Thoracic aorta (tissue), 2 donors: ENCODE measurements around the gene CD177. TPM values are rescaled to one million over a fixed set of nuclear protein-coding genes. Genes with fewer than 3 reads are reported as not detected.
"Not testable (repeated sequence)": the region's sequence is repeated elsewhere in the genome, so short reads cannot be mapped to it uniquely, and the experiment has no call there.

ENCODE experiments used
- ATAC-seq: fragments of 150-250 bp; one replicate; pipeline ENCODE4 v1.8.0; 2017; ENCODE audit warnings: low read depth; ENCODE audit not compliant: insufficient number of reproducible peaks, low FRiP score
- DNase-seq: peaks from one replicate; pipeline ENCODE4 v3.0.0-alpha.2; 2020; ENCODE audit warnings: low spot score
- H3K27ac ChIP-seq, 2 donors: fragments of 200-600 bp; sonication (generic); 1 replicate in 1 of 2; 2 replicates in 1 of 2; pipeline ENCODE4 v1.5.1; 2016; ENCODE audit warnings: mild to moderate bottlenecking in 2 of 2, moderate library complexity in 2 of 2
- H3K27me3 ChIP-seq: fragments of 200-600 bp; sonication (generic); replicated peaks from 2 replicates; pipeline ENCODE4 v1.6.0; 2016; ENCODE audit warnings: mild to moderate bottlenecking; ENCODE audit not compliant: insufficient read depth
- H3K36me3 ChIP-seq: fragments of 200-600 bp; sonication (generic); one replicate; pipeline ENCODE4 v1.5.1; 2016
- H3K4me1 ChIP-seq, 2 donors: fragments of 200-600 bp; sonication (generic); 1 replicate in 1 of 2; 2 replicates in 1 of 2; pipeline versions ENCODE4 v1.5.1 to v1.6.0; 2016; ENCODE audit warnings: low read depth in 2 of 2, mild to moderate bottlenecking in 1 of 2; ENCODE audit not compliant: control insufficient read depth in 1 of 2
- H3K4me3 ChIP-seq: fragments of 200-600 bp; sonication (generic); 2 replicates; pipeline ENCODE4 v1.5.1; 2016; ENCODE audit warnings: mild to moderate bottlenecking
- H3K9me3 ChIP-seq: fragments of 200-600 bp; sonication (generic); 2 replicates; pipeline ENCODE4 v1.5.1; 2016
- CTCF ChIP-seq: fragments of 200-600 bp; sonication (generic); IDR thresholded peaks from one replicate; pipeline ENCODE4 v1.5.1; 2019; ENCODE audit warnings: antibody characterized with exemption
- total RNA-seq, 2 donors: library from RNA; depleted of rRNA; stranded (reverse); fragments of >200 nt; gene quantifications; one replicate each; pipeline versions ENCODE4 v1.1.0 to v1.2.3, GENCODE V29; 2016

The CD177 gene
- total RNA-seq, 2 donors from 2014 or later: 3.5 TPM; not detected in 1

GRCh38 chr19:43351998-43352746 is 1.3 kb upstream of the CD177 start:
- no peak overlapping the region for H3K27ac ChIP-seq
- TF ChIP-seq CTCF: no peak
- H3K4me3 ChIP-seq: no peak overlapping the region
- no peaks in the 10 kb centered on the region for H3K4me1 ChIP-seq
- DNase-seq (no peak), ATAC-seq (no peak)
- H3K9me3 ChIP-seq: no peaks in the 10 kb centered on the region
- H3K27me3 ChIP-seq: no peaks in the 10 kb centered on the region
- H3K36me3 ChIP-seq: no peaks in the 10 kb centered on the region

GRCh38 chr19:43354305-43354627 is 780 bp downstream of the CD177 start:
- no peak overlapping the region for H3K27ac ChIP-seq
- H3K27me3 ChIP-seq: no peaks in the 10 kb centered on the region
- TF ChIP-seq CTCF: no peak
- H3K9me3 ChIP-seq: no peaks in the 10 kb centered on the region
- H3K36me3 ChIP-seq: no peaks in the 10 kb centered on the region
- H3K4me3 ChIP-seq: no peak overlapping the region
- H3K4me1 ChIP-seq: no peaks in the 10 kb centered on the region
- ATAC-seq (no peak), DNase-seq (no peak)

- not testable (repeated sequence) for H3K36me3 ChIP-seq, ATAC-seq, H3K4me1 ChIP-seq, H3K4me3 ChIP-seq, DNase-seq, H3K27me3 ChIP-seq, H3K9me3 ChIP-seq, H3K27ac ChIP-seq
Measured at GRCh38 chr19:43356749-43357148, 3.3 kb downstream of the CD177 start.

GRCh38 chr19:43362179-43362578 is 8.7 kb downstream of the CD177 start:
- ATAC-seq: no peak
- no peak overlapping the region for H3K4me3 ChIP-seq

GRCh38 chr19:43362745-43363144 is 9.3 kb downstream of the CD177 start:
- no peak overlapping the region for H3K4me3 ChIP-seq
- no peaks in the 10 kb centered on the region for H3K36me3 ChIP-seq
- H3K27me3 ChIP-seq: no peaks in the 10 kb centered on the region
- H3K4me1 ChIP-seq: no peaks in the 10 kb centered on the region
- ATAC-seq: no peak
- DNase-seq: no peak
- no peak overlapping the region for H3K27ac ChIP-seq
- TF ChIP-seq CTCF: no peak
- H3K9me3 ChIP-seq: no peaks in the 10 kb centered on the region

More at GRCh38 chr19:43362179-43362578, 8.7 kb downstream of the CD177 start:
- H3K27me3 ChIP-seq: no peaks in the 10 kb centered on the region
- no peak overlapping the region for H3K27ac ChIP-seq
- no peaks in the 10 kb centered on the region for H3K36me3 ChIP-seq
- H3K9me3 ChIP-seq: no peaks in the 10 kb centered on the region
- no peak for TF ChIP-seq CTCF
- DNase-seq: no peak
- H3K4me1 ChIP-seq: no peaks in the 10 kb centered on the region

- H3K4me3 ChIP-seq, H3K36me3 ChIP-seq, ATAC-seq, H3K27me3 ChIP-seq, H3K27ac ChIP-seq, H3K9me3 ChIP-seq, DNase-seq, H3K4me1 ChIP-seq: not testable (repeated sequence)
Measured at GRCh38 chr19:43365677-43366076, 12.2 kb downstream of the CD177 start.
